Measurements from ENCODE around the gene ETV3. TPM values are rescaled to one million over a fixed set of nuclear protein-coding genes. Genes with fewer than 3 reads are reported as not detected.

ETV3 gene
- total and polyA plus RNA-seq, 2 of the 13 experiments (the other 11 are each of a cell fraction or from before 2014, with no cell fraction given), result 4.2 to 5.8 TPM

GRCh38 chr1:157153746-157154145, 15.6 kb upstream of the ETV3 start:
- in situ Hi-C loops (cut with HindIII; ENCODE audit: extremely low pct_ligation_motif_present, low pct_unique_long_range_greater_than_20kb) (loop anchor here (5.0 kb wide), 1 partner anchor 61 kb away; no protein-coding TSS in a partner anchor), intact Hi-C loops (cut with micrococcal nuclease; ENCODE audit: unreplicated experiment) (no loop called here)
- H3K4me2 ChIP-seq (ENCODE audit: low read depth, low read length), result no peak overlapping the region
- H3K9ac ChIP-seq (ENCODE audit: insufficient read depth, low read depth, low read length), result no peak overlapping the region
- no peak overlapping the region for H2AFZ ChIP-seq (ENCODE audit: low read length)
- WGBS (ENCODE audit: low lambda C conversion rate), result 0% methylated on average over 1 of the region's 1 CpG
- no peaks in the 10 kb centered on the region for H3K79me2 ChIP-seq (ENCODE audit: insufficient read depth, low read length)
- ATAC-seq, result no peak
- CTCF ChIA-PET (ENCODE audit: low intra/inter-chr PET ratio, low total read pairs), result interaction anchor here (5.1 kb wide), 1 partner anchor 64 kb away, joined by 71 read pairs; no protein-coding TSS in a partner anchor
- peaks cover 2 to 12% of the 10 kb centered on the region in 2 experiments; a peak in 3 of 5 replicates for H3K27me3 ChIP-seq (ENCODE audit: control insufficient read depth in 1 of 2, insufficient read depth in 2 of 2, low read length in 2 of 2)
- POLR2A ChIA-PET, result no interaction called here
- FAIRE-seq, result no peak
- no peak for DNase-seq (ENCODE audit: low spot score)
- H4K20me1 ChIP-seq (ENCODE audit: insufficient read depth, low read length), result no peaks in the 10 kb centered on the region
- no peak overlapping the region for H3K4me3 ChIP-seq (replicated peaks in 1 of 3; ENCODE audit: insufficient read depth in 1 of 3, low read depth in 2 of 3, low read length in 3 of 3)
- H3K4me1 ChIP-seq (ENCODE audit: insufficient read depth, low read length), result peaks cover 31% of the 10 kb centered on the region
- H3K9me3 ChIP-seq (ENCODE audit: low read length), result no peaks in the 10 kb centered on the region
- BruUV-seq (replicated peaks), result no TSS peak
- H3K36me3 ChIP-seq (replicated peaks in 1 of 2; ENCODE audit: control insufficient read depth in 1 of 2, insufficient read depth in 2 of 2, low read length in 2 of 2), result no peaks in the 10 kb centered on the region
- H3K27ac ChIP-seq (ENCODE audit: extremely low read length, insufficient read depth, low read length), result no peak overlapping the region
- TF ChIP-seq PHF20 (CRISPR knock-in tag; IDR thresholded peaks at IDR 0.05), result no peak
- TF ChIP-seq ZNF713 (CRISPR knock-in tag; IDR thresholded peaks at IDR 0.05), result no peak
- no peak for TF ChIP-seq SCMH1 (CRISPR knock-in tag; IDR thresholded peaks at IDR 0.05; ENCODE audit: borderline replicate concordance)
- TF ChIP-seq GABPB1 (CRISPR knock-in tag; IDR thresholded peaks at IDR 0.05), result no peak
- TF ChIP-seq SMYD3 (CRISPR knock-in tag; IDR thresholded peaks at IDR 0.05), result no peak
- TF ChIP-seq ZNF276 (CRISPR knock-in tag; IDR thresholded peaks at IDR 0.05; ENCODE audit: low read depth), result no peak
- TF ChIP-seq BCL6 (CRISPR knock-in tag; IDR thresholded peaks at IDR 0.05), result no peak
- TF ChIP-seq PRDM4 (CRISPR knock-in tag; IDR thresholded peaks at IDR 0.05; ENCODE audit: borderline replicate concordance), result no peak
- TF ChIP-seq NFE2L1 (CRISPR knock-in tag; IDR thresholded peaks at IDR 0.05; ENCODE audit: borderline replicate concordance), result no peak
- TF ChIP-seq BRF2 (CRISPR knock-in tag; IDR thresholded peaks at IDR 0.05), result no peak
- TF ChIP-seq TOE1 (CRISPR knock-in tag; IDR thresholded peaks at IDR 0.05), result no peak
- TF ChIP-seq IRF2 (CRISPR knock-in tag; IDR thresholded peaks at IDR 0.05), result no peak
- no peak for TF ChIP-seq MAZ (IDR thresholded peaks at IDR 0.05; ENCODE audit: borderline replicate concordance, low read depth, low read length)
- no peak for TF ChIP-seq MAZ (CRISPR knock-in tag; IDR thresholded peaks at IDR 0.05; ENCODE audit: low read depth)
- TF ChIP-seq ARNT2 (CRISPR knock-in tag; IDR thresholded peaks at IDR 0.05; ENCODE audit: low read depth), result no peak
- no peak for TF ChIP-seq ZNF639 (CRISPR knock-in tag; conservative IDR thresholded peaks at IDR 0.05)
- TF ChIP-seq SRSF1 (optimal IDR thresholded peaks at IDR 0.05; ENCODE audit: low read depth, low read length), result no peak
